LNCaP clone FGC (cell line): ENCODE measurements around the gene SMCO4.

Experiments
- DNase-seq: peaks from one replicate; pipeline ENCODE4 v3.0.0-alpha.2; 2011; ENCODE audit warnings: low read depth
- H3K4me3 ChIP-seq: 2 replicates; pipeline ENCODE4 v1.5.1; 2011; ENCODE audit warnings: mild to moderate bottlenecking, low read depth, low read length, control low read depth
- TF ChIP-seq, protein P1 (sequence below): IDR thresholded peaks from 2 replicates; pipeline ENCODE4 v1.5.1; 2012; ENCODE audit warnings: mild to moderate bottlenecking; ENCODE audit not compliant: control insufficient read depth, insufficient read depth; ENCODE audit errors: extremely low read depth

Gene SMCO4

DNA sequence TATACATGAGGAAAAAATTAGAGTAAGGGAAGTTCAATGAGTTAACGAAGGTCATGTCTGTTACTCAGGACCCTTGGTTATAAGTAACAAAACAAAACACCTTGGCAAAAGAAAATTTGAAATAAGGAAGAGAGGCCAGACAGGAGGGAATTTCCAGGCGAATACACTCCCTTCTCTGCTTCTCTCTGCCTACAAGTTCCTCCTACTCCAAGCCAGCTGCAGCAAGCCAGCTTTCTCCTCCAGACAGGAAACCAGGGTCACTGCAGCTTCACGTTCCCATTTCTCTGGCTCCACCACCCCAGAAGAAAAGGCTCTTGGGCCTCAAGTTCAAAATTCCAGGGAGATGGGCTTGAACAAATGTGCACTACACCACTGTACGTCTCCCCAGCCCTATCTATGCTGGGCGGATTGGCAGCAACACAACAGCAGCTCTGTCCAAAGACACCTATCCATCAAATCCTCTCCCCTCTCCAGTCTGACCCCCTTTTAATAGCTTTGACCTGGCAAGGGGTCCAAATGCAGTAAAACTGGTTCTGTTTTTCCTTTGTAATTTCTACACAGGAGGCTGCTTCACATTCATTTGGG is 27.7 kb downstream of the SMCO4 start:
- H3K4me3 ChIP-seq: no peak overlapping the region
- DNase-seq: no peak
- TF ChIP-seq, protein P1, sequence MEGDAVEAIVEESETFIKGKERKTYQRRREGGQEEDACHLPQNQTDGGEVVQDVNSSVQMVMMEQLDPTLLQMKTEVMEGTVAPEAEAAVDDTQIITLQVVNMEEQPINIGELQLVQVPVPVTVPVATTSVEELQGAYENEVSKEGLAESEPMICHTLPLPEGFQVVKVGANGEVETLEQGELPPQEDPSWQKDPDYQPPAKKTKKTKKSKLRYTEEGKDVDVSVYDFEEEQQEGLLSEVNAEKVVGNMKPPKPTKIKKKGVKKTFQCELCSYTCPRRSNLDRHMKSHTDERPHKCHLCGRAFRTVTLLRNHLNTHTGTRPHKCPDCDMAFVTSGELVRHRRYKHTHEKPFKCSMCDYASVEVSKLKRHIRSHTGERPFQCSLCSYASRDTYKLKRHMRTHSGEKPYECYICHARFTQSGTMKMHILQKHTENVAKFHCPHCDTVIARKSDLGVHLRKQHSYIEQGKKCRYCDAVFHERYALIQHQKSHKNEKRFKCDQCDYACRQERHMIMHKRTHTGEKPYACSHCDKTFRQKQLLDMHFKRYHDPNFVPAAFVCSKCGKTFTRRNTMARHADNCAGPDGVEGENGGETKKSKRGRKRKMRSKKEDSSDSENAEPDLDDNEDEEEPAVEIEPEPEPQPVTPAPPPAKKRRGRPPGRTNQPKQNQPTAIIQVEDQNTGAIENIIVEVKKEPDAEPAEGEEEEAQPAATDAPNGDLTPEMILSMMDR: no peak

DNA sequence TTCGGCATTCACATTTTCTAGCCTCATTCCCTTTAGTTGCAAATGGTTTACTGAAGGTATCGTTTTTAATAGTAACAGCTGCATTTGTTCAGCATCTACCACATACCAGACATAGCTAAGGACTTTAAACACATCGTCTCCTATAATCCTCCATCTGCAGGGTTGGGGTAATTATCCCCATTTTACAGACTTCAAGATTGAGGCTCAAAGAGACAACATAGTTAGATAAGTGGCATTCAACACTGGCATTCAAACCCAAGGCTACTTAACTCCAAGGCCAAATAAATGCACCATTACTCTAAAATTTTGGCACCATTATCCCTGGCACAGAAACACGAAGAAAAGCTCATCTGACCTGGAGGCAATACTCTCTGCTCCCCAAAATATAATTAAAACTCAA is 28.5 kb downstream of the SMCO4 start:
- TF ChIP-seq, protein P1: no peak
- H3K4me3 ChIP-seq: no peak overlapping the region
- DNase-seq: no peak

DNA sequence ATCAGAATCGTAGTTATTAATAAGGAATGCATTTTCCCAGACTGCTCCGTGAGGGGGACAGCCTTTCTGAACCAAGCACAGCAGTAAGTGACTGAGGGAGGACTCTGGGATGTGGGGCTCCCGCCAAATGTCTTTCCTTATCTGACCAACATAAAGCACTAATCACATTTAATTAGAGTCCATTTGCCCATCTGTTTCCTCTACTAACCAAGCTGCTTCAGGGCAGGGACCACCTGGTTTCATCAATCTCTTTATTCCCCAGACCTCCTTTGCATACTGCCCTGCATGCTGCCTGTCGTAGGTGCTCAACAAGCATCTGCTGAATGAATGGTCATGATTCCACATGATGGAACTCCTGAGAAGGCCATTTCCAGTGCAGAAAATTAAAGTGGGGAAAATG is 29.4 kb downstream of the SMCO4 start:
- TF ChIP-seq, protein P1: no peak
- H3K4me3 ChIP-seq: no peak overlapping the region
- DNase-seq: no peak

DNA sequence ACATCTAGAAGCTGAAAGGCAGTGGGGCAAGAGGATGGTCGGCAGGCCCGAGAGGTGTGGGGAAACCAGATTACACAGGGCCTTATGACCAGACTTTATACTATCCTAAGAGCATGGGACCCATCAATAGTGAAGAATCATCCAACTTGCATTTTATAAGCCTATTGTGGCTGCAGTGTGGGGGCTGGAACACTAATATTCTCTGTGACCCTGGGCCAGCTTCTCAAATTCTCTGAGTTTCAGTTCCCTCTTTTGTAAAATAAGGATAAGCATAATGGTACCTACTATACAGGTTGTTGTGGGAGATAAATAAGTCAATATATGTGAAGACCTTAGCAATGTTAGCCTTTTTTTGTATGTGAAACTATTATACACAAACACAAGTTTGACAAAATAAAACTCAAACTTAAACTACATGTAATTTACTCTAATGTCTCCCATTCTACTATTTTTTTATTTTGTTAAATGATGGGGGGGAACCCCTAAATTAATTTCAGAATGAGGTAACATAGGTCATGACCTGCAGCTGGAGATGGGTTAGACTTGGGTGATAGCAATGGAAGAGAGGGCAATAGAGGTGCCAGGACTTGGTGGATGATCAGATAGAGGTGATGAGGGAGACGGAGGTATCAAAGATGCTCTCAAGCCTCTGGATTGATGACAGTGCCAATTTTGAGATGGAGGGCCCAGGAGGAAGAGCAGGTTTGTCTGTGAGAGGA is 30.1 kb downstream of the SMCO4 start:
- no peak for DNase-seq
- TF ChIP-seq, protein P1: no peak
- no peak overlapping the region for H3K4me3 ChIP-seq

DNA sequence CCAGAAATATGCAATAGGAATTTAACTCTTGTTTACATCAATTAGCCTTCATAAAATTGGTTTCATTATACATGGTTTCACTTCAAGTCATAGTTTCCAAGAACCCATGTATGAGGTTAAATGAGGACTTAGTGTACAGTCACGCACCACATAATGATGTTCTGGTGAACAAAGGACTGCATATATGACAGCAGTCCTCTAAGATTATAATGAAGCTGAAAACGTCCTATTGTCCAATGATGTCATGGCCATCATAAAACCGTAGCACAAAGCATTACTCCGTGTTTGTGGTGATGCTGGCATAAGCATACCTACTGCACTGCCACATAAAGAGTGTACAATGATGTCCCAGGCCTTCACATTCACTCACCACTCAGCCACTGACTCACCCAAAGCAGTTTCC is 31.1 kb downstream of the SMCO4 start:
- DNase-seq: no peak
- TF ChIP-seq, protein P1: no peak
- H3K4me3 ChIP-seq: no peak overlapping the region

DNA sequence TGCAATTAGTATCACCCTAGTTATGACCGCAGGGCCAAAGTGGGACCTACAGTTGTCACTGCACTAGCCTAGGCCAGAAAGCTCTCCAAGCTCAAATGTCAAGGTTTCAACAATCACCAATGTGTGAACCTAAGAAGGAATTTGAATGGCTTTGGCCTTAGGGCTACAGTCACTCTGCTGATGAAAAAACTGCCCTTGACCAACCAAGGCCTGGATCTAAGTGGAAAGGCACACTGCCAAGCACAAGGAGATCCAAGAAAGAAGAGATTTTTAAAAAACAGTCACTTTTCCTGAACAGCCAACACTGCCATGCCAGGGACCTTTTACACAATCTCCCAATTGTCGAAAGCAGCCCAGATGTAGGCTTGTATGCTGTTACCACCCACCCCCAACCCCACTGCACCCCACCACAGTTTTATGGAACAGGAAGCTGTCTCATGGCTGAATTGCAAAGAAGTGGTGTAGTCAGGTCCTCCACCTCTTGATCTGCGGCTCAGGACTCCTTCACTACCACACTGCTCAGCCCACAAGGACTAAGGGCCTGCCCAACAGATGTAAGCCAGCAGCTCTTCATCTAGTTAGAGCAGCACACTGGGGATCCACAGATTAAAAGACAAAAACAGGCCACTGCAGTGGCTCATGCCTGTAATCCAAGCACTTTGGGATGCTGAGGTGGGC is 32.9 kb downstream of the SMCO4 start:
- no peak overlapping the region for H3K4me3 ChIP-seq
- no peak for DNase-seq
- TF ChIP-seq, protein P1: no peak

DNA sequence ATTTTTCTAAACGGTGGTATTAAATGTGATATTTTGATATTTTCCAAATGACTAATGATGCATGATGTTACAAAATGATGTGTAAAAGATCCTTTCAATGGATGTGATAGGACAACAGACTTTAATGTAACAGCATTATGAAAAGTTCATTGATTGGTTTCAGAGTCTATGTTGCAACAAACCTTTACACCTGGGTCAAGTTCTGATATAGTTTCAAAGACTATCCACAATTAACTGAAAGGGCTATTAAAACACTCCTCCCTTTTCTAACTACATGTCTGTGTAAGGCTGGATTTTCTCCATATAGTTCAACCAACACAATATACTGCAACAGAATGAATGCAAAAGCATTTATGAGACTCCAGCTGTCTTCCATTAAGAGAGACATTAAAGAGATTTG is 35.7 kb downstream of the SMCO4 start:
- no peak overlapping the region for H3K4me3 ChIP-seq
- TF ChIP-seq, protein P1: no peak
- DNase-seq: no peak
